OCI-LY7 (cell line): ENCODE measurements around the gene GPRASP1.

Experiments
- EZH2phosphoT487 ChIP-seq: fragments of 200-600 bp; sonication (generic); IDR thresholded peaks from 2 replicates; pipeline ENCODE4 v1.6.1; 2018; ENCODE audit warnings: low read depth, borderline replicate concordance, mild to moderate bottlenecking, mixed run types, antibody characterized with exemption, low read length, moderate library complexity, mixed read lengths
- TF ChIP-seq, protein P1 (sequence below): fragments of 200-600 bp; sonication (generic); conservative IDR thresholded peaks from 2 replicates; pipeline ENCODE4 v1.5.1; 2014; ENCODE audit warnings: mild to moderate bottlenecking, antibody characterized with exemption, low read length, moderate library complexity, mixed read lengths

- TF ChIP-seq, protein P1, sequence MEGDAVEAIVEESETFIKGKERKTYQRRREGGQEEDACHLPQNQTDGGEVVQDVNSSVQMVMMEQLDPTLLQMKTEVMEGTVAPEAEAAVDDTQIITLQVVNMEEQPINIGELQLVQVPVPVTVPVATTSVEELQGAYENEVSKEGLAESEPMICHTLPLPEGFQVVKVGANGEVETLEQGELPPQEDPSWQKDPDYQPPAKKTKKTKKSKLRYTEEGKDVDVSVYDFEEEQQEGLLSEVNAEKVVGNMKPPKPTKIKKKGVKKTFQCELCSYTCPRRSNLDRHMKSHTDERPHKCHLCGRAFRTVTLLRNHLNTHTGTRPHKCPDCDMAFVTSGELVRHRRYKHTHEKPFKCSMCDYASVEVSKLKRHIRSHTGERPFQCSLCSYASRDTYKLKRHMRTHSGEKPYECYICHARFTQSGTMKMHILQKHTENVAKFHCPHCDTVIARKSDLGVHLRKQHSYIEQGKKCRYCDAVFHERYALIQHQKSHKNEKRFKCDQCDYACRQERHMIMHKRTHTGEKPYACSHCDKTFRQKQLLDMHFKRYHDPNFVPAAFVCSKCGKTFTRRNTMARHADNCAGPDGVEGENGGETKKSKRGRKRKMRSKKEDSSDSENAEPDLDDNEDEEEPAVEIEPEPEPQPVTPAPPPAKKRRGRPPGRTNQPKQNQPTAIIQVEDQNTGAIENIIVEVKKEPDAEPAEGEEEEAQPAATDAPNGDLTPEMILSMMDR, result no peak
- no peak for TF ChIP-seq EZH2phosphoT487
Observed at GRCh38 chrX:102606115-102606514, 45.2 kb upstream of the GPRASP1 start.
